Astrocyte (in vitro differentiated cells and primary cell): ENCODE measurements around the gene IQSEC2. TPM values are rescaled to one million over a fixed set of nuclear protein-coding genes. Genes with fewer than 3 reads are reported as not detected.

Source experiments
- DNase-seq: peaks from one replicate; pipeline ENCODE4 v3.0.0-alpha.2; 2010; ENCODE audit warnings: low read depth
- FAIRE-seq: peaks from 2 replicates; lab custom pipeline; 2011; peaks lifted over from hg19 to GRCh38; lab: Jason Lieb, UNC
- H2AFZ ChIP-seq: 2 replicates; pipeline ENCODE4 v1.6.0; 2012; ENCODE audit warnings: low read depth, low read length, inconsistent platforms
- H3K27ac ChIP-seq: 2 replicates; pipeline ENCODE4 v1.5.1; 2011; ENCODE audit warnings: low read depth, low read length, inconsistent platforms
- H3K27me3 ChIP-seq: 2 replicates; pipeline ENCODE4 v1.6.0; 2011; ENCODE audit warnings: low read length, inconsistent platforms; ENCODE audit not compliant: insufficient read depth
- H3K36me3 ChIP-seq: 2 replicates; pipeline ENCODE4 v1.5.1; 2011; ENCODE audit warnings: low read length, inconsistent platforms; ENCODE audit not compliant: insufficient read depth
- H3K4me1 ChIP-seq: 2 replicates; pipeline ENCODE4 v1.5.1; 2011; ENCODE audit warnings: low read length, inconsistent platforms; ENCODE audit not compliant: insufficient read depth
- H3K4me2 ChIP-seq: 2 replicates; pipeline ENCODE4 v1.6.0; 2012; ENCODE audit warnings: low read length, inconsistent platforms
- H3K4me3 ChIP-seq: 2 replicates; pipeline ENCODE4 v1.5.1; 2011; ENCODE audit warnings: low read depth, mild to moderate bottlenecking, low read length, inconsistent platforms; ENCODE audit not compliant: insufficient read depth
- H3K79me2 ChIP-seq: 2 replicates; pipeline ENCODE4 v1.6.0; 2012; ENCODE audit warnings: mild to moderate bottlenecking, low read length, inconsistent platforms; ENCODE audit not compliant: insufficient read depth
- H3K9ac ChIP-seq: 2 replicates; pipeline ENCODE4 v1.6.0; 2012; ENCODE audit warnings: mild to moderate bottlenecking, low read length, inconsistent platforms
- H3K9me3 ChIP-seq: 2 replicates; pipeline ENCODE4 v1.5.1; 2012; ENCODE audit warnings: low read depth, mild to moderate bottlenecking, low read length, inconsistent platforms; ENCODE audit not compliant: insufficient read depth
- H4K20me1 ChIP-seq: 2 replicates; pipeline ENCODE4 v1.6.0; 2012; ENCODE audit warnings: low read length, inconsistent platforms; ENCODE audit not compliant: insufficient read depth
- H3K27ac Mint-ChIP-seq: one replicate; pipeline ENCODE4 v1.8.0; 2021; ENCODE audit warnings: mild to moderate bottlenecking, mixed read lengths; ENCODE audit not compliant: unreplicated experiment
- H3K27me3 Mint-ChIP-seq: one replicate; pipeline ENCODE4 v1.8.0; 2021; ENCODE audit warnings: low read depth, mixed read lengths; ENCODE audit not compliant: unreplicated experiment
- H3K36me3 Mint-ChIP-seq: one replicate; pipeline ENCODE4 v1.8.0; 2021; ENCODE audit warnings: low read depth, mixed read lengths; ENCODE audit not compliant: unreplicated experiment
- H3K4me1 Mint-ChIP-seq: one replicate; pipeline ENCODE4 v1.8.0; 2021; ENCODE audit warnings: low read depth, mixed read lengths; ENCODE audit not compliant: unreplicated experiment
- H3K4me3 Mint-ChIP-seq: one replicate; pipeline ENCODE4 v1.8.0; 2021; ENCODE audit warnings: mild to moderate bottlenecking, moderate library complexity, mixed read lengths; ENCODE audit not compliant: unreplicated experiment
- H3K9me3 Mint-ChIP-seq: one replicate; pipeline ENCODE4 v1.8.0; 2021; ENCODE audit warnings: mild to moderate bottlenecking, mixed read lengths; ENCODE audit not compliant: unreplicated experiment
- CTCF ChIP-seq: IDR thresholded peaks from 2 replicates; pipeline ENCODE4 v1.5.1; 2011; ENCODE audit warnings: low read depth, mild to moderate bottlenecking, inconsistent platforms, low read length, moderate library complexity; ENCODE audit not compliant: insufficient read depth
- EZH2 ChIP-seq: IDR thresholded peaks from 2 replicates; pipeline ENCODE4 v1.6.1; 2012; ENCODE audit warnings: mild to moderate bottlenecking, low read length, inconsistent platforms; ENCODE audit not compliant: insufficient read depth
- total RNA-seq: library from RNA; stranded (reverse); gene quantifications from 2 replicates; pipeline ENCODE4 v1.2.1, GENCODE V29; 2021

Gene IQSEC2
- total RNA-seq, 1 donor from 2014 or later, result 8.2 TPM

- H3K27ac ChIP-seq, result no peak overlapping the region
- no peak overlapping the region for H3K9ac ChIP-seq
- TF ChIP-seq CTCF (no peak), EZH2 (no peak)
- no peaks in the 10 kb centered on the region for H4K20me1 ChIP-seq
- no peak overlapping the region for H3K4me2 ChIP-seq
- no peaks in the 10 kb centered on the region for H3K27me3 ChIP-seq
- no peak overlapping the region for H2AFZ ChIP-seq
- DNase-seq, result no peak
- Mint-ChIP-seq H3K4me1 (no peaks in the 10 kb centered on the region), H3K36me3 (peaks cover 12% of the 10 kb centered on the region), H3K4me3 (no peak overlapping the region), H3K9me3 (no peaks in the 10 kb centered on the region), H3K27ac (no peak overlapping the region), H3K27me3 (no peaks in the 10 kb centered on the region)
- H3K36me3 ChIP-seq, result no peaks in the 10 kb centered on the region
- no peaks in the 10 kb centered on the region for H3K79me2 ChIP-seq
- no peak for FAIRE-seq
- H3K4me1 ChIP-seq, result no peaks in the 10 kb centered on the region
- H3K4me3 ChIP-seq, result no peak overlapping the region
- no peaks in the 10 kb centered on the region for H3K9me3 ChIP-seq
Observed at GRCh38 chrX:53237056-53237455, 44.3 kb downstream of the IQSEC2 start.

- H3K4me1 ChIP-seq, result no peaks in the 10 kb centered on the region
- FAIRE-seq, result no peak
- DNase-seq, result no peak
- H3K9me3 ChIP-seq, result no peaks in the 10 kb centered on the region
- H4K20me1 ChIP-seq, result no peaks in the 10 kb centered on the region
- Mint-ChIP-seq H3K27me3 (peaks cover under 1% of the 10 kb centered on the region), H3K9me3 (no peaks in the 10 kb centered on the region), H3K4me3 (no peak overlapping the region), H3K36me3 (peaks cover 12% of the 10 kb centered on the region), H3K4me1 (no peaks in the 10 kb centered on the region), H3K27ac (no peak overlapping the region)
- TF ChIP-seq EZH2 (no peak), CTCF (no peak)
- H3K27ac ChIP-seq, result no peak overlapping the region
- no peaks in the 10 kb centered on the region for H3K27me3 ChIP-seq
- H3K4me2 ChIP-seq, result no peak overlapping the region
- H3K4me3 ChIP-seq, result no peak overlapping the region
- no peaks in the 10 kb centered on the region for H3K36me3 ChIP-seq
- no peaks in the 10 kb centered on the region for H3K79me2 ChIP-seq
- no peak overlapping the region for H2AFZ ChIP-seq
- H3K9ac ChIP-seq, result no peak overlapping the region
Observed at GRCh38 chrX:53236025-53236679, 45.2 kb downstream of the IQSEC2 start.

- H3K27ac ChIP-seq, result no peak overlapping the region
- peaks cover 4% of the 10 kb centered on the region for H3K27me3 Mint-ChIP-seq
- H3K4me2 ChIP-seq, result no peak overlapping the region
- peaks cover 12% of the 10 kb centered on the region for H3K36me3 Mint-ChIP-seq
- H2AFZ ChIP-seq, result no peak overlapping the region
- H3K4me3 ChIP-seq, result no peak overlapping the region
- no peaks in the 10 kb centered on the region for H3K4me1 ChIP-seq
- no peaks in the 10 kb centered on the region for H4K20me1 ChIP-seq
- no peaks in the 10 kb centered on the region for H3K9me3 ChIP-seq
- TF ChIP-seq EZH2 (no peak), CTCF (no peak)
- H3K4me3 Mint-ChIP-seq, result no peak overlapping the region
- DNase-seq (no peak), FAIRE-seq (no peak)
- no peak overlapping the region for H3K9ac ChIP-seq
- no peaks in the 10 kb centered on the region for H3K79me2 ChIP-seq
- H3K36me3 ChIP-seq, result no peaks in the 10 kb centered on the region
- H3K27ac Mint-ChIP-seq, result no peak overlapping the region
- H3K9me3 Mint-ChIP-seq, result no peaks in the 10 kb centered on the region
- no peaks in the 10 kb centered on the region for H3K4me1 Mint-ChIP-seq
- no peaks in the 10 kb centered on the region for H3K27me3 ChIP-seq
Observed at GRCh38 chrX:53235566-53235965, 45.8 kb downstream of the IQSEC2 start.
